GM21723 (cell line): ENCODE data around the gene GPR160.

ENCODE experiments used
- ATAC-seq: cut with Tn5 transposase; IDR thresholded peaks from one replicate; pipeline ENCODE4 v1.9.1; 2021; ENCODE audit warnings: mild to moderate bottlenecking, moderate library complexity; ENCODE audit not compliant: unreplicated experiment

The GPR160 gene

DNA sequence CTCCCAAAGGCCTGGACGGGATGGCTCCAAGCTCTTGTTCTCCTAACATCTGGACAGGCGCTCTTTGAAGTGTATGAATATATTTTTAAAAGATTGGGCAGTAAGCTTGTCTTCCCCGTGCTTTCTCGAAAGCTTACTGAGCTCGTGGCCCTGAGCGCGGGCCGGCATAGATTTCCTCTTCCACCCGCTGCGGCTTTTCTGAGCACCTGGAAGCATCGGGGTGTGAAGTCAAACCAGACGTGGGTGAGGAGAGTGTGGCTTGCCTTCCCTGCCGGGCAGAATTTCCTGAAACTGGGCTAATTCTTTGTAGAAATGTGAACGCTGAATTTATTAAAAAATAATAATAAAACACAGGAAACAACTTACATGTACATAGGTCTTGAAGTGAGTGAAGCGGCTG, 25.9 kb downstream of the GPR160 start:
- ATAC-seq, result no peak

DNA sequence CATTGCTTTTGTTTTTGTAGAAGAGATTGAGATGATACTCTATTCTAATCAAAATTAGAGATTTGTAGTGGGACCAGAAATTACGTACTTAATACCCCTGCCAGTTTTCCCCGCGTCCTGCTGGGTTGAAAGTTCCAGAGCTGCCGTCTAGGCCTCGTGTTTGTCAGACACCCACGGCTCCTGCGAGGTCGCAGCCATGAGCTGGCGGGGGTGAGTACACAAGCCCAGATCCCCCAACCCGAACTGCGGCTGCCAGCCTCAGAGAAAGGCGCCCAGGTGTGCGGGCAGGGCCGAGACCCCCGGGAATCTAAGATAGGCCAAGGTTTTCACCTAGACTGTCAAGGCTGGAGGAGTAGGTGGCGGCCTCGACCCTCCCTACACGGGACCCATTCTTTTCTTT, 26.3 kb downstream of the GPR160 start:
- no peak for ATAC-seq

GRCh38 chr3:170075441-170076091, 37.8 kb downstream of the GPR160 start:
- no peak for ATAC-seq

DNA sequence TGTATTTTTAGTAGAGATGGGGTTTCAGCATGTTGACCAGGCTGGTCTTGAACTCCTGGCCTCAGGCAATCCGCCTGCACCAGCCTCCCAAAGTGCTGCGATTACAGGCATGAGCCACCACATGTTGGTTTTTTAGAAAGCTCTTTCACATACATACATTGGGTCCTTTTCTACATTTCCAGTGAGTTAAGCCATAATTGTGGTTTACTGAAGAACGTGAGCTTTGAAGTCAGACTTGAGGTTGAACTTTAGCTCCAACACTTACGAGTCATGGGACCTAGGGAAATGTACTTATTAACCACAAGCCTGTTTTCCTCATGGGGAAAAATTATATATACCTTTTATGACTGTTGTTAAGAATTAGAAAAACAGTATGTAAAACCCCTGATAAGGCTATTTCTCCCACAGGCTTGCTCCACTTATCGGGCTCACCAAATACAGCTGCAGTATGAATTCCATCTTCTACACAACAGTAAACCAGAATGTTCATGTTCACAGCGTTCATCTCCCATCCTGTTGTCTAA, 39.0 kb downstream of the GPR160 start:
- ATAC-seq, result no peak

DNA sequence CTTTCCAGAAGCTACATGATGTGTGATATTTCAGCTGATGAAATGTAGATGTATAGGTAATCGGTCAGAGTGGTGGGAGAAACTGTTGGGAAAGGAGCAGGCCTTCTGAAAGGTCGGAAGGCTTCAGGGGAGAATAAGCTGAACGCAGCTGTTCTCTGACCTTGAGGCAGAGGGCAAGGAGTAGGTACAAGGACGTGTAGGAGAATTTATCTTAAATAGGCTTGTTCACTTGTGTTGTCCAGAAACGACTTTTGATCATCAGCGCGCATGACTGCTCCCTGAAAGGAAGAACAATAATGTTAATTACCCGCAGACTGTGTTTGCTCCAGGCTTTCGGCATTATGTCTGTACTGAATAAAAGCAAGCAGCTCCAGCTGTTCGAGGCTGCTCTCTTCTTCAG, 39.6 kb downstream of the GPR160 start:
- ATAC-seq, result no peak

DNA sequence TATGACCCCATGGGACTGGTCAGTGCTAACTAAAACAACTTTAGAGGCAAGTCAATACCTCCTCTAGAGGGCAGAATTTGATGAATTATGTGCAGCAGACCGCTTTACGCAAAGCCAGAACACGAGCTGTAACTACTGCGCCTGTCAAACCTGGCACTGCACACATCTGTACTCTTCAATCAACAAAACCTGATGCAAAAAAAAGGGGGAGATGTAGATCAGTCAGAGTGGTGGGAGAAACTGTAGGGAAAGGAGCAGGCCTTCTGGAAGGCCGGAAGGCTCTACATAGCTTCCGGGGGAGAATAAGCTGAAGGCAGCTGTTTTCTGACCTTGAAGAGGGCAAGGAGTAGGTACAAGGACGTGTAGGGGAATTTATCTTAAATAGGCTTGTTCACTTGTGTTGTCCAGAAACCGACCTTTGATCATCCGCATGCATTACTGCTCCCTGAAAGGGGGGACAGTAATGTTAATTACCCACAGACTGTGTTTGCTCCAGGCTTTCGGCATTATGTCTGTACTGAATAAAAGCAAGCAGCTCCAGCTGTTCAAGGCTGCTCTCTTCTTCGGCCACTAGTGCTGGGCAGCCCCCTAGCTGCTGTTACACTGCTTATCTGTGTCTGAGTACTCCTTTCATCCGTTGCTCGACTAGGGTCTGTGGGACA, 41.0 kb downstream of the GPR160 start:
- ATAC-seq, result no peak

- no peak for ATAC-seq
Observed at GRCh38 chr3:170079536-170080165, 41.9 kb downstream of the GPR160 start.

GRCh38 chr3:170080605-170081004, 42.8 kb downstream of the GPR160 start:
- no peak for ATAC-seq

- ATAC-seq, result no peak
Observed at GRCh38 chr3:170081079-170081741, 43.4 kb downstream of the GPR160 start.

- no peak for ATAC-seq
Observed at GRCh38 chr3:170083343-170083742, 45.5 kb downstream of the GPR160 start.

GRCh38 chr3:170085396-170085795, 47.6 kb downstream of the GPR160 start:
- no peak for ATAC-seq

- ATAC-seq, result no peak
Observed at GRCh38 chr3:170089862-170090600, 52.2 kb downstream of the GPR160 start.

DNA sequence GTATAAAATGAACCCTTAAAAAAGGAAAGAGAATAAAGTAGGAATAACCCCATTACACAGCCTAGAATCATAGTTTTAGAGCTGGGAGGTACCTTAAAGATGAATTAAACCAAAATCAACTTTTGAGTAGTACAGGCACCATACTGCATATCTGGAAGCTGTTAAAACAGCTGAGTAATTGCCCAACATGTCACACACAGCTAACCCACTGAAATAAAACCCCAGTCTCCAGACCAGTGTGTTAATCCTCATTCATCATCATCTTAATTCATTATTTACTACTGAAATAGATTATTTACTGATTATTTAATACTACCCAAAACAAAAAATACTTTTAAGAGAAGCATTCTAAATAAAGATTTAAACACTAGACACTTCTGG, 52.8 kb downstream of the GPR160 start:
- no peak for ATAC-seq

- no peak for ATAC-seq
Observed at GRCh38 chr3:170092907-170093306, 55.1 kb downstream of the GPR160 start.

DNA sequence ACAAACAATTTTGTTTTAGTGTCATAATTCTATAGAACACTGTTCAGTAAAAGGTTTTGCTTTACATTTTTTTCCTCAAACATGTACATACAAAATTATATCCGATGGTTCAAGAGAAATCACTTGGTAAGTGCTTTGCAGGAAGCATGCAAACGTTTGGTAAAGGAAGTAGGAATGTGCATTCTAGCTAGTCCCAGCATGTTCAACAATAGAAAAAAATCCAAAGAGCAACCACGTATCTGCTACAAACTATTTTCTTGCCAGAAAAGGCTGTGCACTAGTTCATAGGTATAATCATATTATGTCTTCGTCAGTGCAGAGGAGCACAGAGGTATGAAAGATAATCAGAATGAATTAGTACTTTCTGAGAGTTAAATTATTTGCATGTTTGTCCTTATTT, 58.0 kb downstream of the GPR160 start:
- no peak for ATAC-seq

DNA sequence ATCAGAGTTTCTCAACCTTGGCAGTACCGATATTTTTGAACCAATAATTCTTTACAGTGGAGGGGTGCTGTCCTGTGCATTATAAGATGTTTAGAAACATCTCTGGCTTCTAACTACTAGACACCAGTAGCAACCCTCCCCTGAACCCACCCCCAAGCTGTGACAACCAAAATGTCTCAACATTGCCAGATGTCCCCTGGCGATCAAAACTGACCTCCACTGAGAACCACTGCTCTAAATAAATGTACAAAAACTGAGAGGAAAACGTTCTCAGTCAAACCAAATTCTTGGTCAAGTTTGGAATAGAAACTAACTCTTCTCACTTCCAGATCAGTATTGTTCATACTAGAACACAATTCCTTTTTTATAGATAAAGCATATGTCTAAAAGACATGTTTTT, 58.5 kb downstream of the GPR160 start:
- peak; percentile 58 for ATAC-seq

DNA sequence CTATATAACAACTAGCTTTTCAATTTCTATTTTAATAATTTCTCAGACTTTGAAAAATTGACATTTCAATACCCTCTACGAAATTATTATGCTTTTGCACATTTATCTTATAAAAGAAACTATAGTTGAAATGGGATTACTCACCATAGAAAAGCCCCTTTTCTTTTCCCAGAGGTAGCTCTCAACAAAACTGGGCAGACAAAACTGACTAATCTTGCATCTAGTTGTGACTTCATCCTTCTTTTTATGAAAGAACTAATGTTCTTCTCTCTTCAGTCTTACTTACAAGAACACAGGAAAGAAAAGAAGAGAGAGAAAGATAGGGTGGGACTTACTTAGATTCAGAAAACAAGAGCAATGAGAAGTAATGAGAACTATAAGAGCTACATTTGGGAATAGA, 61.0 kb downstream of the GPR160 start:
- ATAC-seq, result no peak

GRCh38 chr3:170100944-170101343, 63.1 kb downstream of the GPR160 start:
- ATAC-seq, result no peak

DNA sequence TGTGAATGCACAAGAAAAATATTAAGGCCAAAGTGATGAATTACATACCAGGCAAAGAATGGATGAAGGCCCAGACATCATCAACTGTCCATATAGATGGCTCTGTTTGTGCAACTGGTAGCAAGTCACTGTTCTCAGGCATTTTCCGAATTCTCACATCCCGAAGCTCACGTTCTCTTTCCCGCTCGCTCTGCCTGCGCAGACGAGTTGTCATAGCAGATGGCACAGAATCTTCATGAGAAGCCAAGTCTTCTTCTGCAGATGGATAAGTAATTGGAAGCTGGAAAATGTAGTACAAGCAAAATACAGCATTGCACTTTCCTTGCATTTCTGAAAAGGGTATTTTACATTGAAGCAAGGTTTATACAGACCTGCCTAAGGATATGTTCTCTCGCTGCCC, 64.6 kb downstream of the GPR160 start:
- ATAC-seq, result no peak

- ATAC-seq, result no peak
Observed at GRCh38 chr3:170107941-170108340, 70.1 kb downstream of the GPR160 start.

DNA sequence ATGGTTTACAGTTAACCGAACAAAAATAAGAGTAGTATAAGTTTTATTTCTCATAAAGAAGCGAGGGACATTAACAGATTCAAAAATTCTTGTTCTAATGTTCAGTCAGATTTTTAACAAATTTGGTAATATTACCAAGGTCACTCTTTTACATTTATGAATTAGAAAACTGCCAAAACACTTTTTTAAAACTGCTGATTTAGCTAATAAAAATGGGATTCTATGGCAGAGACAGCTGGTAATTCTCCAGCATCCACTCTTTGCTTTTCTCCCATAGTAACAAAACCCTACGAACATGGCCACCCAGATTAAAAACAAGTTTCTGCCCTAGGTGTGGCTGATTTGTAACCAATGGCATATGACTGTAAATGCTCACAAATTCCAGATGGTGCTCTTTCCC, 71.2 kb downstream of the GPR160 start:
- ATAC-seq, result no peak
